ENCODE results near the gene TYROBP. TPM values are rescaled to one million over a fixed set of nuclear protein-coding genes. Genes with fewer than 3 reads are reported as not detected.

The TYROBP gene
- total and polyA plus RNA-seq, 2 of the 8 experiments (the other 6 are each of a cell fraction or from before 2014, with no cell fraction given), result 0.18 TPM; not detected in 1

- Histone ChIP-seq H4K5ac (ENCODE audit: insufficient read length, low read depth, low read length) (no peak overlapping the region), H3K23me2 (ENCODE audit: low read depth, low read length) (no peaks in the 10 kb centered on the region), H4K8ac (ENCODE audit: extremely low read depth, insufficient read depth, low read length) (no peak overlapping the region), H2BK15ac (ENCODE audit: low read length) (no peak overlapping the region), H3K4me1 (replicated peaks in 1 of 4; ENCODE audit: control insufficient read depth in 3 of 4, insufficient read depth in 4 of 4, low read length in 3 of 4) (no peaks in the 10 kb centered on the region), H3K27me3 (replicated peaks in 1 of 4; ENCODE audit: control insufficient read depth in 3 of 4, extremely low read depth in 1 of 4, insufficient read depth in 3 of 4, low read length in 3 of 4) (no peaks in the 10 kb centered on the region), H3K4me2 (ENCODE audit: insufficient read depth in 1 of 2, low read depth in 2 of 2, low read length in 2 of 2) (no peak overlapping the region), H2AFZ (ENCODE audit: low read length) (no peak overlapping the region), H2BK20ac (ENCODE audit: low read length) (no peak overlapping the region), H3K36me3 (ENCODE audit: control insufficient read depth in 2 of 4, insufficient read depth in 4 of 4, low read length in 3 of 4) (peaks cover 14 to 37% (median 26%) of the 10 kb centered on the region in 4 experiments), H3K23ac (ENCODE audit: insufficient read length) (no peak overlapping the region), H3K9ac (replicated peaks in 1 of 4; ENCODE audit: extremely low read depth in 1 of 4, low read depth in 3 of 4, low read length in 3 of 4) (no peak overlapping the region), H4K91ac (replicated peaks; ENCODE audit: insufficient read length, low read length) (no peak overlapping the region), H2BK5ac (ENCODE audit: low read depth, low read length) (no peak overlapping the region), H2AK5ac (ENCODE audit: low read depth, low read length) (no peak overlapping the region), H4K20me1 (replicated peaks in 1 of 2; ENCODE audit: control insufficient read depth in 1 of 2, insufficient read depth in 2 of 2, low read length in 2 of 2) (peaks cover 0 to 6% of the 10 kb centered on the region in 2 experiments), H2BK120ac (replicated peaks; ENCODE audit: low read depth, low read length) (no peak overlapping the region), H3K4me3 (ENCODE audit: extremely low read depth in 1 of 4, insufficient read depth in 2 of 4, low read depth in 3 of 4, low read length in 4 of 4) (no peak overlapping the region), H2BK12ac (ENCODE audit: low read depth, low read length) (no peak overlapping the region), H3K79me1 (ENCODE audit: low read depth, low read length) (no peaks in the 10 kb centered on the region), H3K56ac (replicated peaks; ENCODE audit: insufficient read length, low read depth, low read length) (no peak overlapping the region), H3K4ac (replicated peaks; ENCODE audit: insufficient read length, low read depth, low read length) (no peak overlapping the region), H3K79me2 (ENCODE audit: control insufficient read depth in 1 of 2, insufficient read depth in 2 of 2, low read length in 2 of 2) (no peaks in the 10 kb centered on the region), H3K9me3 (ENCODE audit: insufficient read depth in 2 of 2, low read depth in 1 of 2, low read length in 1 of 2) (no peaks in the 10 kb centered on the region), H3K18ac (ENCODE audit: extremely low read depth, low read length) (no peak overlapping the region), H3K14ac (ENCODE audit: insufficient read length) (no peak overlapping the region), H3K27ac (ENCODE audit: low read depth, low read length) (no peak overlapping the region)
- ChIA-PET CTCF (ENCODE audit: partially characterized antibody) (interaction anchor here (0.7 kb wide), 2 partner anchors 12 to 207 kb away, joined by 3 to 4 read pairs; no protein-coding TSS in a partner anchor), POLR2A (ENCODE audit: partially characterized antibody) (interaction anchor here (1.1 kb wide), 1 partner anchor 171 kb away, joined by 3 read pairs; no protein-coding TSS in a partner anchor)
- no peak for FAIRE-seq
- WGBS, 2 experiments (ENCODE audit: extremely low coverage in 1 of 2, insufficient coverage in 1 of 2, insufficient read length in 1 of 2, insufficient replicate concordance in 2 of 2, low coverage in 1 of 2, low lambda C conversion rate in 2 of 2, missing lambda C conversion rate in 1 of 2), result 93% methylated on average over 17 of the region's 18 CpGs; no CpG with 5 or more reads in 1 of the 2 experiments
- no peak for DNase-seq (ENCODE audit: low read depth in 1 of 2, low spot score in 2 of 2)
Observed at GRCh38 chr19:35889370-35890112, 18.6 kb downstream of the TYROBP start.

Data from H1 (cell line).